Astrocyte of the cerebellum (primary cell): ENCODE results near the gene FNDC8.
A peak's percentile ranks its signal among the peaks of the same experiment; 100 is the strongest.

Experiments
- DNase-seq: peaks from one replicate; pipeline ENCODE4 v3.0.0-alpha.2; 2011; ENCODE audit warnings: low read depth
- H3K4me3 ChIP-seq: 2 replicates; pipeline ENCODE4 v1.5.1; 2011; ENCODE audit warnings: mild to moderate bottlenecking, low read depth, low read length, moderate library complexity
- in situ Hi-C: cut with HindIII; loops from 2 replicates; pipeline ENCODE4 v1.10.0; 2017; ENCODE audit warnings: low sequenced_read_pairs
- TF ChIP-seq, protein P1 (sequence below): IDR thresholded peaks from 2 replicates; pipeline ENCODE4 v1.5.1; 2012; ENCODE audit warnings: low read length, low read depth, moderate library complexity, mild to moderate bottlenecking; ENCODE audit errors: missing control alignments

The FNDC8 gene

DNA sequence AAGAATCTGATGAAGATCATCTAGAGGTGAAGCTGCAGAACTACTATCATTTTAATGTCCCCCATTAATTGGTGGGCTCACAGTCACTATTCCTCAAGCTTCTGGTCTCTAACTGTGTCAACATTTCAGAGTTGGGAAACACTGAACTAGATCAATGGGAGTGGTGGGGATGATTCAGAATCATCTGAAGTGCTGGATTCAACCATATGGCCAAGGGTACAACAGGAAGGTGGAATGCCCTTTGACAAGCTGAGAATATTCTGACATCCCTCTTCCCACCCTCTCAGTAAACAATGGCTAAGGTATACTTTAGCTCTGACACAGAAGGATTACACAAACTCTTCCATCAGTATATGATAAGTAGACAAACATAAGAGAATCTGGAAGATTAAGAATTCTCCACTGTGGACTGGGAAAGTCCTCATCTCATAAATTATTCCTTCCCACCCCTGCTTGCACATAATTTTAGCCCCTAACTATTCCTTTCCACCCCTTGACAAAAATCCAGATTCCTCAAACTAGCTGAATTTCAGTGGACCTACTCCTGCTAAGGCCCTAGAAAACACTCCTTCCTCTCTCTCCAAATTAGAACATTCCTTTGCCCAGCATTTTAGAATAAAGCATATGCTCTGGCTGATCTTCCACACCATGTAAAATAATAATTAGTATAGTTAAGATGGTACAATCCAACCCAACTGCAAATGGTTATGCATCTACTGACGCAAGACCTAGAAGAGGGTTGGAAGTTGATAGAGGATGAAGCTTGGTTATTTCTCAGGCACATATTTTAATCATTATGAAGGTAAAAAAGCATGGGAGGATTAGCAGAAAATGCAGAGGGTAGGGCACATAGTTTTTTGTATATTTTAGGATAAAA is 41.6 kb upstream of the FNDC8 start:
- no peak overlapping the region for H3K4me3 ChIP-seq
- TF ChIP-seq, protein P1, sequence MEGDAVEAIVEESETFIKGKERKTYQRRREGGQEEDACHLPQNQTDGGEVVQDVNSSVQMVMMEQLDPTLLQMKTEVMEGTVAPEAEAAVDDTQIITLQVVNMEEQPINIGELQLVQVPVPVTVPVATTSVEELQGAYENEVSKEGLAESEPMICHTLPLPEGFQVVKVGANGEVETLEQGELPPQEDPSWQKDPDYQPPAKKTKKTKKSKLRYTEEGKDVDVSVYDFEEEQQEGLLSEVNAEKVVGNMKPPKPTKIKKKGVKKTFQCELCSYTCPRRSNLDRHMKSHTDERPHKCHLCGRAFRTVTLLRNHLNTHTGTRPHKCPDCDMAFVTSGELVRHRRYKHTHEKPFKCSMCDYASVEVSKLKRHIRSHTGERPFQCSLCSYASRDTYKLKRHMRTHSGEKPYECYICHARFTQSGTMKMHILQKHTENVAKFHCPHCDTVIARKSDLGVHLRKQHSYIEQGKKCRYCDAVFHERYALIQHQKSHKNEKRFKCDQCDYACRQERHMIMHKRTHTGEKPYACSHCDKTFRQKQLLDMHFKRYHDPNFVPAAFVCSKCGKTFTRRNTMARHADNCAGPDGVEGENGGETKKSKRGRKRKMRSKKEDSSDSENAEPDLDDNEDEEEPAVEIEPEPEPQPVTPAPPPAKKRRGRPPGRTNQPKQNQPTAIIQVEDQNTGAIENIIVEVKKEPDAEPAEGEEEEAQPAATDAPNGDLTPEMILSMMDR, result no peak
- no peak for DNase-seq
- in situ Hi-C loops, result no loop called here

DNA sequence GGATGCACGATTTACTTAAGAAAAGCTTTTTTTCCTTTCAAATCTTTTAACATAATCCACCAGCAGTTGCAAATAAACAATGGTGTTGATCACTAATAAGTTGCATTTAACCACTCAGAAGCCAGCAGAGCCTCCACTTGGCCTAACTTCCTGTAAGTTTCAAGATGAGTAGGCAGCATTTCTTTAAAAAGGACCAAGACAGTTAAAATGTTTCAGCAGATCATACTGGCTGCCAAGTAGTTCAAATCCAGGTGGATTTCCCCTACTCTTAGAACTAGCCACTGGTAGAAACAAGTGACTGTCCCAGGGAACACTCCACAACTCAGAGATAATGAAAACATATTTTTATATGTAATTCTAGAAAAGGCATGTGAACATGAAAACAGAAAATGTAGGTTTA is 40.9 kb upstream of the FNDC8 start:
- in situ Hi-C loops, result no loop called here
- TF ChIP-seq, protein P1, result no peak
- no peak for DNase-seq
- no peak overlapping the region for H3K4me3 ChIP-seq

DNA sequence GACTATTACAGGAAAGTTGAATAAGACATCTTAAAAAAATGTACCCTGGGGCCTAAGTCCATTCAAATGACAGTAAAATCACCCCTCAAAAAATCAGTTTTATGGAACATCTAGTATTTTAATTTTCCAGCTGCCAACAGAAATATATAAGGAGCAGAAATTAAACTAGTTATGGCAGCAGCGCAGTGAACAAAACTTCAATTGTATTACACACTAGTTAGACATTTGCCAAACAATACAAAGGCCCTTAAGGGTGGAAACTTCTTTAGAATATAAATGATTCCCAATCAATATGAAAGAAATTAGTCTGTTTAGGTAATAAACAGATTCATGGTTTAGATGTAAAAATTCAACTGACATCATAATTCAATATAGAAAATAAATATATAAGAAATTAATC is 39.8 kb upstream of the FNDC8 start:
- TF ChIP-seq, protein P1, result no peak
- DNase-seq, result no peak
- in situ Hi-C loops, result no loop called here
- no peak overlapping the region for H3K4me3 ChIP-seq

DNA sequence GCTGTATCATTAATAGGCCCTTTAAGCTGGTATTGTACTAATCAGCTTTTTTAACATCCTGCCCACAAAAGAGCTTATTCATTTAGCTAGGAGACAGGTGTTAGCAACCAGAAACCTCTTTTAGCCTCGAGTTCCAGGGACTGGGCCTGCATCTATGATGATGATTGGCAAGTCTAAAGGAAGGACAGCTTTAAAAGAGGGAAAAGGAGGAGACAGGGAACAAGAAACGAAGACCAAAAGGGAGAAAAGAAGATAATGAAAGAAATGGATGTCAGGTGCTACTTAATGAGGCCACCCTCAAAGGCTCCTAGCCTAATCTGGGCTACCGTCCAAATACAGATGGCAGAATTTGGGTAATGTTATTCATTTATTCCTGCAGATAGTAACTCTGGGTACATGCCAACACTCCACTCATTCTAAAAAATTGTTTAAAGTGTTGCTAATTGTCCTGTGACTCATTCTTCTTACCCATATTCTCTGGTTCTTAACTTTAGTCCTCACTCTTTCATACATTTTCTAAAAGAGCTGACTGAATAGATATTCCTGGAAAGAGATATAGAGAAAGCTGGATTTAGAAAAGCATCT is 39.2 kb upstream of the FNDC8 start:
- in situ Hi-C loops, result no loop called here
- no peak overlapping the region for H3K4me3 ChIP-seq
- TF ChIP-seq, protein P1, result no peak
- peak; percentile 51 for DNase-seq

DNA sequence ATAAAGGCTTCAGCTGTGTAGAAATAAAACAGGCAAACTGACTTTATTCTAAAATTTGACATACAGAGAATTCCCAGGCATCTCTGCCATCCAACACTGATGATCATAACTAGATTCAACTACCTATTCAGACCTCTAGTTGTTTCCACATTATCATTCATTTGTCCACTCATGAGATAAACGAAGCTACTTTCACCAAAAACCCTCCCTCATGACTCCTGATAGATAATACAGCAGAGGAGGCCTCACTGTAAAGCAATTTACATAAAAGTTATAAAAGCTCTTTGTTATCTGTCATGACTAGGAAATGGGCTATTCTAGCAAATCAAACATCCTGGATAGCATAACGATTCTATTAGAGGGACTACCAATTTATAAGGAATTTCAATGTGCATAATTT is 38.3 kb upstream of the FNDC8 start:
- no peak overlapping the region for H3K4me3 ChIP-seq
- no peak for DNase-seq
- TF ChIP-seq, protein P1, result no peak
- in situ Hi-C loops, result no loop called here

DNA sequence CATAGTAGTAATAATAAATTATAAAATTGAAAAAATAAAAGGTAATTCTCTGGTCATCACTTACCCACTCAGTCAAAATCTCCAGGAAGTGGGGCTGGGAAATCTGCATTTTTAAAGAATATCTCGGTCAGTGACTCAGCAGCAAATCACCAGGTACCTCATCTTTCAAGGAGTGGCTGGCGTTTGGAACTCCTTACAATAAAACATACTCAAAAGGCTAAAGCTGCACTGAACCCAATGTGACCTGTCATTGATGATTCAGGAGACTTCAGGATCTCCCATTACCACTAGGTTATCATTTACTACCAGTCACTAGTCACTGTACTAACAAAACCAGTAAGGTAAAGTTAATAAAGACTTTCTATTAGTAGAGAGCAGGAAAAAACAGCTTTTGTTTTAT is 36.4 kb upstream of the FNDC8 start:
- no peak for DNase-seq
- in situ Hi-C loops, result no loop called here
- no peak overlapping the region for H3K4me3 ChIP-seq
- TF ChIP-seq, protein P1, result no peak
